Measurements from ENCODE around the gene PRKCA. TPM values are rescaled to one million over a fixed set of nuclear protein-coding genes. Genes with fewer than 3 reads are reported as not detected.
A peak's percentile ranks its signal among the peaks of the same experiment; 100 is the strongest.

PRKCA gene
- polyA plus RNA-seq, 1 experiment = 66.8 TPM

- no peaks in the 10 kb centered on the region for H3K27me3 ChIP-seq (ENCODE audit: control insufficient read depth, insufficient read depth, low read length)
- POLR2A ChIA-PET = no interaction called here
- CTCF ChIA-PET = no interaction called here
- H3K27ac ChIP-seq (ENCODE audit: low read depth, low read length) = no peak overlapping the region
- no peaks in the 10 kb centered on the region for H3K9me3 ChIP-seq (ENCODE audit: control insufficient read depth, insufficient read depth, low read length)
- DNase-seq (ENCODE audit: low read depth, low spot score) = no peak
- H3K4me3 ChIP-seq (ENCODE audit: low read depth, low read length) = no peak overlapping the region
- TF ChIP-seq CTCF (IDR thresholded peaks at IDR 0.05; ENCODE audit: low read depth, low read length) = no peak
Observed at GRCh38 chr17:66425756-66426396, 123.5 kb downstream of the PRKCA start.

GRCh38 chr17:66426397-66427033 lies 124.1 kb downstream of the PRKCA start:
- no peaks in the 10 kb centered on the region for H3K27me3 ChIP-seq (ENCODE audit: control insufficient read depth, insufficient read depth, low read length)
- TF ChIP-seq CTCF (IDR thresholded peaks at IDR 0.05; ENCODE audit: low read depth, low read length) = 0 out of 2 replicates have a peak, but pooled peaks have one; percentile 12
- ChIA-PET POLR2A (no interaction called here), CTCF (no interaction called here)
- H3K9me3 ChIP-seq (ENCODE audit: control insufficient read depth, insufficient read depth, low read length) = no peaks in the 10 kb centered on the region
- H3K27ac ChIP-seq (ENCODE audit: low read depth, low read length) = no peak overlapping the region
- no peak for DNase-seq (ENCODE audit: low read depth, low spot score)
- H3K4me3 ChIP-seq (ENCODE audit: low read depth, low read length) = no peak overlapping the region

GRCh38 chr17:66427134-66427533 lies 124.7 kb downstream of the PRKCA start:
- ChIA-PET POLR2A (no interaction called here), CTCF (no interaction called here)
- no peaks in the 10 kb centered on the region for H3K27me3 ChIP-seq (ENCODE audit: control insufficient read depth, insufficient read depth, low read length)
- DNase-seq (ENCODE audit: low read depth, low spot score) = no peak
- no peaks in the 10 kb centered on the region for H3K9me3 ChIP-seq (ENCODE audit: control insufficient read depth, insufficient read depth, low read length)
- H3K27ac ChIP-seq (ENCODE audit: low read depth, low read length) = no peak overlapping the region
- TF ChIP-seq CTCF (IDR thresholded peaks at IDR 0.05; ENCODE audit: low read depth, low read length) = no peak
- no peak overlapping the region for H3K4me3 ChIP-seq (ENCODE audit: low read depth, low read length)

- CTCF ChIA-PET = no interaction called here
- no peak for TF ChIP-seq CTCF (IDR thresholded peaks at IDR 0.05; ENCODE audit: low read depth, low read length)
- DNase-seq (ENCODE audit: low read depth, low spot score) = no peak
- Histone ChIP-seq H3K4me3 (ENCODE audit: low read depth, low read length) (no peak overlapping the region), H3K9me3 (ENCODE audit: control insufficient read depth, insufficient read depth, low read length) (no peaks in the 10 kb centered on the region), H3K27ac (ENCODE audit: low read depth, low read length) (no peak overlapping the region), H3K27me3 (ENCODE audit: control insufficient read depth, insufficient read depth, low read length) (no peaks in the 10 kb centered on the region)
- POLR2A ChIA-PET = no interaction called here
Observed at GRCh38 chr17:66429680-66430079, 127.3 kb downstream of the PRKCA start.
